Suprapubic skin (tissue), 4 donors: ENCODE measurements around the gene TRPV4. TPM values are rescaled to one million over a fixed set of nuclear protein-coding genes. Genes with fewer than 3 reads are reported as not detected.

Source experiments
- DNase-seq, 2 donors: peaks; one replicate each; pipeline ENCODE4 v3.0.0-alpha.2; 2019; ENCODE audit warnings: low spot score in 2 of 2
- H3K27ac ChIP-seq: fragments of 200-600 bp; sonication (generic); one replicate; pipeline ENCODE4 v1.5.1; 2019
- H3K27me3 ChIP-seq: fragments of 200-600 bp; sonication (generic); one replicate; pipeline ENCODE4 v1.5.1; 2019
- H3K36me3 ChIP-seq: fragments of 200-600 bp; sonication (generic); one replicate; pipeline ENCODE4 v1.5.1; 2019
- H3K4me1 ChIP-seq: fragments of 200-600 bp; sonication (generic); one replicate; pipeline ENCODE4 v1.5.1; 2019
- H3K4me3 ChIP-seq: fragments of 200-600 bp; sonication (generic); one replicate; pipeline ENCODE4 v1.5.1; 2019; ENCODE audit warnings: mild to moderate bottlenecking
- H3K9me3 ChIP-seq: fragments of 200-600 bp; sonication (generic); one replicate; pipeline ENCODE4 v1.5.1; 2019
- CTCF ChIP-seq, 2 donors: fragments of 200-600 bp in 1 of 2; fragments of 450-650 bp in 1 of 2; sonication (generic) in 1 of 2; IDR thresholded peaks; one replicate each; pipeline ENCODE4 v1.5.1; 2016 to 2019; ENCODE audit warnings: antibody characterized with exemption in 2 of 2, mild to moderate bottlenecking in 1 of 2, moderate library complexity in 1 of 2
- EP300 ChIP-seq: sonication (generic); formaldehyde crosslinking; IDR thresholded peaks from one replicate; pipeline ENCODE4 v1.6.1; 2017; ENCODE audit warnings: antibody characterized with exemption
- POLR2A ChIP-seq, 2 donors: fragments of 450-650 bp; IDR thresholded peaks; one replicate each; pipeline ENCODE4 v1.6.1; 2017; ENCODE audit warnings: antibody characterized with exemption in 2 of 2, mild to moderate bottlenecking in 2 of 2, moderate library complexity in 2 of 2
- POLR2AphosphoS5 ChIP-seq, 3 donors: sonication (generic); formaldehyde crosslinking; IDR thresholded peaks; one replicate each; pipeline ENCODE4 v1.6.1; 2017; ENCODE audit warnings: antibody characterized with exemption in 3 of 3
- WGBS: methylation state at CpG from one replicate; pipeline ENCODE4 v1.1.5; 2018; 5-methylcytosine and 5-hydroxymethylcytosine counted together
- total RNA-seq, 4 donors: library from RNA; depleted of rRNA; stranded (reverse); fragments of >200 nt; gene quantifications; one replicate each; pipeline ENCODE4 v1.1.0, GENCODE V29; 2016

The TRPV4 gene
- total RNA-seq, 4 donors from 2014 or later, result 4.0 to 11.9 (median 5.4) TPM

- H3K4me1 ChIP-seq, result no peaks in the 10 kb centered on the region
- H3K9me3 ChIP-seq, result peaks cover 4% of the 10 kb centered on the region
- DNase-seq, result peak; percentile 36 to 64
- no peak overlapping the region for H3K4me3 ChIP-seq
- H3K27me3 ChIP-seq, result peaks cover 5% of the 10 kb centered on the region
- H3K36me3 ChIP-seq, result no peaks in the 10 kb centered on the region
- TF ChIP-seq CTCF (IDR thresholded peaks at IDR 0.05), result no peak
- TF ChIP-seq POLR2AphosphoS5 (IDR thresholded peaks at IDR 0.05), result no peak
- no peak for TF ChIP-seq EP300
- no peak for TF ChIP-seq POLR2A (IDR thresholded peaks at IDR 0.05)
- WGBS, result 90% methylated on average over 2 of the region's 2 CpGs
- no peak overlapping the region for H3K27ac ChIP-seq
Observed at GRCh38 chr12:109762673-109763191, 70.5 kb downstream of the TRPV4 start.

- peak; percentile 40 to 42 for DNase-seq
- Histone ChIP-seq H3K27ac (no peak overlapping the region), H3K27me3 (peaks cover 5% of the 10 kb centered on the region), H3K4me1 (no peaks in the 10 kb centered on the region), H3K36me3 (no peaks in the 10 kb centered on the region), H3K9me3 (peaks cover 4% of the 10 kb centered on the region), H3K4me3 (no peak overlapping the region)
- TF ChIP-seq CTCF (IDR thresholded peaks at IDR 0.05), result no peak
- TF ChIP-seq POLR2AphosphoS5 (IDR thresholded peaks at IDR 0.05), result no peak
- TF ChIP-seq POLR2A (IDR thresholded peaks at IDR 0.05), result no peak
- no peak for TF ChIP-seq EP300
- 85% methylated on average over 12 of the region's 12 CpGs for WGBS
Observed at GRCh38 chr12:109762071-109762672, 71.0 kb downstream of the TRPV4 start.

GRCh38 chr12:109760930-109761921 is 72.0 kb downstream of the TRPV4 start:
- TF ChIP-seq CTCF (IDR thresholded peaks at IDR 0.05) (no peak), POLR2AphosphoS5 (IDR thresholded peaks at IDR 0.05) (no peak), EP300 (no peak), POLR2A (IDR thresholded peaks at IDR 0.05) (no peak)
- Histone ChIP-seq H3K4me3 (no peak overlapping the region), H3K27me3 (peaks cover 5% of the 10 kb centered on the region), H3K27ac (no peak overlapping the region), H3K9me3 (peaks cover 12% of the 10 kb centered on the region), H3K4me1 (no peaks in the 10 kb centered on the region), H3K36me3 (no peaks in the 10 kb centered on the region)
- peak; percentile 49 to 67 for DNase-seq
- 69% methylated on average over 14 of the region's 16 CpGs for WGBS

GRCh38 chr12:109760031-109760929 is 72.9 kb downstream of the TRPV4 start:
- Histone ChIP-seq H3K27me3 (peaks cover 5% of the 10 kb centered on the region), H3K9me3 (peaks cover 15% of the 10 kb centered on the region), H3K27ac (no peak overlapping the region), H3K4me3 (no peak overlapping the region), H3K36me3 (no peaks in the 10 kb centered on the region), H3K4me1 (no peaks in the 10 kb centered on the region)
- DNase-seq, result peak; percentile 61 to 67
- WGBS, result 81% methylated on average over 15 of the region's 18 CpGs
- no peak for TF ChIP-seq CTCF (IDR thresholded peaks at IDR 0.05)
- no peak for TF ChIP-seq EP300
- no peak for TF ChIP-seq POLR2A (IDR thresholded peaks at IDR 0.05)
- no peak for TF ChIP-seq POLR2AphosphoS5 (IDR thresholded peaks at IDR 0.05)
